HepG2 (cell line): Measurements from ENCODE around the gene FAM76A. TPM values are rescaled to one million over a fixed set of nuclear protein-coding genes. Genes with fewer than 3 reads are reported as not detected.

Source experiments
- ATF1 ChIP-seq: IDR thresholded peaks from 2 replicates; pipeline ENCODE4 v1.6.1; 2016; ENCODE audit warnings: mild to moderate bottlenecking, control low read depth
- ETV5 ChIP-seq: IDR thresholded peaks from 2 replicates; pipeline ENCODE4 v1.6.1; 2018; ENCODE audit warnings: missing biosample characterization, missing genetic modification reagents, inconsistent platforms, borderline replicate concordance
- GATA4 ChIP-seq: sonication (generic); IDR thresholded peaks from 2 replicates; pipeline ENCODE4 v1.6.1; 2016; ENCODE audit warnings: antibody characterized with exemption, low read depth, borderline replicate concordance
- GMEB1 ChIP-seq: sonication (generic); formaldehyde crosslinking; IDR thresholded peaks from 2 replicates; pipeline ENCODE4 v1.5.1; 2020; ENCODE audit warnings: missing genetic modification reagents, mild to moderate bottlenecking, borderline replicate concordance
- HNRNPH1 ChIP-seq: fragments of 200-400 bp; formaldehyde crosslinking; optimal IDR thresholded peaks from 2 replicates; pipeline ENCODE3; 2017; ENCODE audit warnings: mild to moderate bottlenecking, low read depth, low read length
- ISL2 ChIP-seq: sonication (generic); formaldehyde crosslinking; IDR thresholded peaks from 2 replicates; pipeline ENCODE4 v1.5.0; 2020; ENCODE audit warnings: missing genetic modification reagents
- KMT2A ChIP-seq: sonication (generic); formaldehyde crosslinking; IDR thresholded peaks from 2 replicates; pipeline ENCODE4 v1.4.0; 2020; ENCODE audit warnings: missing genetic modification reagents
- MED8 ChIP-seq: sonication (generic); formaldehyde crosslinking; IDR thresholded peaks from 2 replicates; pipeline ENCODE4 v1.8.1; 2023; ENCODE audit warnings: mild to moderate bottlenecking, missing genetic modification reagents; ENCODE audit not compliant: insufficient replicate concordance
- NFKBIZ ChIP-seq: IDR thresholded peaks from 2 replicates; pipeline ENCODE4 v1.6.1; 2018; ENCODE audit warnings: missing genetic modification reagents, missing compliant biosample characterization
- PHF20 ChIP-seq: sonication (generic); formaldehyde crosslinking; IDR thresholded peaks from 2 replicates; pipeline ENCODE4 v1.5.0; 2020; ENCODE audit warnings: mild to moderate bottlenecking, missing genetic modification reagents
- RFXANK ChIP-seq: IDR thresholded peaks from 2 replicates; pipeline ENCODE4 v1.6.1; 2016
- RXRB ChIP-seq: IDR thresholded peaks from 2 replicates; pipeline ENCODE4 v1.6.1; 2016; ENCODE audit warnings: borderline replicate concordance, missing genetic modification reagents, missing compliant biosample characterization
- SNAPC2 ChIP-seq: sonication (generic); formaldehyde crosslinking; IDR thresholded peaks from 2 replicates; pipeline ENCODE4 v1.8.1; 2022; ENCODE audit warnings: mild to moderate bottlenecking, missing genetic modification reagents
- THYN1 ChIP-seq: sonication (generic); formaldehyde crosslinking; IDR thresholded peaks from 2 replicates; pipeline ENCODE4 v1.8.1; 2023; ENCODE audit warnings: low read depth, mild to moderate bottlenecking, moderate library complexity, missing genetic modification reagents, borderline replicate concordance
- ZFP36 ChIP-seq: fragments of 150-350 bp; IDR thresholded peaks from 2 replicates; pipeline ENCODE4 v1.6.1; 2018; ENCODE audit warnings: borderline replicate concordance, low read length, low read depth; ENCODE audit not compliant: partially characterized antibody
- ZFX ChIP-seq: sonication (generic); formaldehyde crosslinking; IDR thresholded peaks from 2 replicates; pipeline ENCODE4 v1.4.0; 2020; ENCODE audit warnings: mild to moderate bottlenecking, low read depth, missing genetic modification reagents, moderate library complexity
- ZNF552 ChIP-seq: sonication (generic); formaldehyde crosslinking; IDR thresholded peaks from 2 replicates; pipeline ENCODE4 v1.9.0; 2022; ENCODE audit warnings: missing genetic modification reagents, mild to moderate bottlenecking, borderline replicate concordance
- ZNF567 ChIP-seq: sonication (generic); formaldehyde crosslinking; IDR thresholded peaks from 2 replicates; pipeline ENCODE4 v1.8.1; 2023; ENCODE audit warnings: mild to moderate bottlenecking, missing genetic modification reagents, borderline replicate concordance
- polyA plus RNA-seq, 8 experiments: library from polyadenylated mRNA; depleted of rRNA in 3 of 8; stranded (reverse) in 7 of 8; unstranded in 1 of 8; fragments of >200 nt; fragmentation: Illumina TruSeq in 4 of 8; extraction: Trizol in 4 of 8; gene quantifications; 2 replicates each; pipeline versions ENCODE4 v1.2.1 to v1.2.3, GENCODE V29; 2011 to 2016; ENCODE audit warnings: low read depth in 4 of 8, missing spikeins in 1 of 8, mixed read lengths in 1 of 8; ENCODE audit not compliant: insufficient read depth in 1 of 8
- total RNA-seq, 5 experiments: library from RNA; depleted of rRNA; stranded (reverse); fragments of >200 nt; fragmentation: Illumina TruSeq; extraction: Trizol; gene quantifications; 2 replicates each; pipeline ENCODE4 v1.2.3, GENCODE V29; 2016; ENCODE audit warnings: low read depth in 1 of 5
- TF ChIP-seq, protein P1 (sequence below): sonication (generic); formaldehyde crosslinking; conservative IDR thresholded peaks from 2 replicates; pipeline ENCODE4 v1.4.0; 2020; ENCODE audit warnings: missing genetic modification reagents
- TF ChIP-seq, protein P2 (sequence below): fragments of 450-650 bp; IDR thresholded peaks from 2 replicates; pipeline ENCODE4 v1.6.1; 2016
- TF ChIP-seq, protein P3 (sequence below): sonication (generic); formaldehyde crosslinking; IDR thresholded peaks from 2 replicates; pipeline ENCODE4 v1.4.0; 2020; ENCODE audit warnings: missing genetic modification reagents
- TF ChIP-seq, protein P4 (sequence below): sonication (generic); formaldehyde crosslinking; IDR thresholded peaks from 2 replicates; pipeline ENCODE4 v1.5.0; 2020; ENCODE audit warnings: missing genetic modification reagents, mild to moderate bottlenecking, borderline replicate concordance

Gene FAM76A
- total and polyA plus RNA-seq, 2 of the 13 experiments (the other 11 are each of a cell fraction or from before 2014, with no cell fraction given): 4.2 to 15.7 TPM

- TF ChIP-seq, protein P1, sequence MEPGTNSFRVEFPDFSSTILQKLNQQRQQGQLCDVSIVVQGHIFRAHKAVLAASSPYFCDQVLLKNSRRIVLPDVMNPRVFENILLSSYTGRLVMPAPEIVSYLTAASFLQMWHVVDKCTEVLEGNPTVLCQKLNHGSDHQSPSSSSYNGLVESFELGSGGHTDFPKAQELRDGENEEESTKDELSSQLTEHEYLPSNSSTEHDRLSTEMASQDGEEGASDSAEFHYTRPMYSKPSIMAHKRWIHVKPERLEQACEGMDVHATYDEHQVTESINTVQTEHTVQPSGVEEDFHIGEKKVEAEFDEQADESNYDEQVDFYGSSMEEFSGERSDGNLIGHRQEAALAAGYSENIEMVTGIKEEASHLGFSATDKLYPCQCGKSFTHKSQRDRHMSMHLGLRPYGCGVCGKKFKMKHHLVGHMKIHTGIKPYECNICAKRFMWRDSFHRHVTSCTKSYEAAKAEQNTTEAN (CRISPR knock-in tag): peak; percentile 55; the same call in 1 of the 2 replicates
- TF ChIP-seq ZFX (CRISPR knock-in tag) (peak; percentile 54), ATF1 (CRISPR knock-in tag) (peak; percentile 94), NFKBIZ (CRISPR knock-in tag) (no peak), GATA4 (peak; percentile 13; the same call in 1 of the 2 replicates), RXRB (no peak), ZFP36 (no peak), ISL2 (CRISPR knock-in tag) (peak; percentile 32; the same call in 1 of the 2 replicates), ZNF567 (CRISPR knock-in tag) (no peak), GMEB1 (peak; percentile 76), PHF20 (CRISPR knock-in tag) (peak; percentile 46; the same call in 1 of the 2 replicates), ETV5 (CRISPR knock-in tag) (peak; percentile 24; the same call in 1 of the 2 replicates), KMT2A (CRISPR knock-in tag) (no peak), RFXANK (CRISPR knock-in tag) (0 out of 2 replicates have a peak, but pooled peaks have one; percentile 37), ZNF552 (CRISPR knock-in tag) (0 out of 2 replicates have a peak, but pooled peaks have one; percentile 54), HNRNPH1 (no peak), SNAPC2 (CRISPR knock-in tag) (no peak), THYN1 (CRISPR knock-in tag) (no peak), MED8 (CRISPR knock-in tag) (peak; percentile 31)
- TF ChIP-seq, protein P2, sequence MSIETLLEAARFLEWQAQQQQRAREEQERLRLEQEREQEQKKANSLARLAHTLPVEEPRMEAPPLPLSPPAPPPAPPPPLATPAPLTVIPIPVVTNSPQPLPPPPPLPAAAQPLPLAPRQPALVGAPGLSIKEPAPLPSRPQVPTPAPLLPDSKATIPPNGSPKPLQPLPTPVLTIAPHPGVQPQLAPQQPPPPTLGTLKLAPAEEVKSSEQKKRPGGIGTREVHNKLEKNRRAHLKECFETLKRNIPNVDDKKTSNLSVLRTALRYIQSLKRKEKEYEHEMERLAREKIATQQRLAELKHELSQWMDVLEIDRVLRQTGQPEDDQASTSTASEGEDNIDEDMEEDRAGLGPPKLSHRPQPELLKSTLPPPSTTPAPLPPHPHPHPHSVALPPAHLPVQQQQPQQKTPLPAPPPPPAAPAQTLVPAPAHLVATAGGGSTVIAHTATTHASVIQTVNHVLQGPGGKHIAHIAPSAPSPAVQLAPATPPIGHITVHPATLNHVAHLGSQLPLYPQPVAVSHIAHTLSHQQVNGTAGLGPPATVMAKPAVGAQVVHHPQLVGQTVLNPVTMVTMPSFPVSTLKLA: peak; percentile 76
- TF ChIP-seq, protein P3, sequence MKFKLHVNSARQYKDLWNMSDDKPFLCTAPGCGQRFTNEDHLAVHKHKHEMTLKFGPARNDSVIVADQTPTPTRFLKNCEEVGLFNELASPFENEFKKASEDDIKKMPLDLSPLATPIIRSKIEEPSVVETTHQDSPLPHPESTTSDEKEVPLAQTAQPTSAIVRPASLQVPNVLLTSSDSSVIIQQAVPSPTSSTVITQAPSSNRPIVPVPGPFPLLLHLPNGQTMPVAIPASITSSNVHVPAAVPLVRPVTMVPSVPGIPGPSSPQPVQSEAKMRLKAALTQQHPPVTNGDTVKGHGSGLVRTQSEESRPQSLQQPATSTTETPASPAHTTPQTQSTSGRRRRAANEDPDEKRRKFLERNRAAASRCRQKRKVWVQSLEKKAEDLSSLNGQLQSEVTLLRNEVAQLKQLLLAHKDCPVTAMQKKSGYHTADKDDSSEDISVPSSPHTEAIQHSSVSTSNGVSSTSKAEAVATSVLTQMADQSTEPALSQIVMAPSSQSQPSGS (CRISPR knock-in tag): peak; percentile 54; the same call in 1 of the 2 replicates
- TF ChIP-seq, protein P4, sequence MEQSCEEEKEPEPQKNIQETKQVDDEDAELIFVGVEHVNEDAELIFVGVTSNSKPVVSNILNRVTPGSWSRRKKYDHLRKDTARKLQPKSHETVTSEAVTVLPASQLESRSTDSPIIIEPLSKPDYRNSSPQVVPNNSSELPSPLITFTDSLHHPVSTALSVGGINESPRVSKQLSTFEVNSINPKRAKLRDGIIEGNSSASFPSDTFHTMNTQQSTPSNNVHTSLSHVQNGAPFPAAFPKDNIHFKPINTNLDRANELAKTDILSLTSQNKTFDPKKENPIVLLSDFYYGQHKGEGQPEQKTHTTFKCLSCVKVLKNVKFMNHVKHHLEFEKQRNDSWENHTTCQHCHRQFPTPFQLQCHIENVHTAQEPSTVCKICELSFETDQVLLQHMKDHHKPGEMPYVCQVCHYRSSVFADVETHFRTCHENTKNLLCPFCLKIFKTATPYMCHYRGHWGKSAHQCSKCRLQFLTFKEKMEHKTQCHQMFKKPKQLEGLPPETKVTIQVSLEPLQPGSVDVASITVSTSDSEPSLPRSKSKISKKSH (CRISPR knock-in tag): no peak
Measured at GRCh38 chr1:27725374-27726172, at the start of gene FAM76A (continued).
